ENCODE measurements around the gene RERE.
"Not testable (repeated sequence)": the region's sequence is repeated elsewhere in the genome, so short reads cannot be mapped to it uniquely, and the experiment has no call there.

The RERE gene

GRCh38 chr1:8384088-8384487 lies 433.4 kb downstream of the RERE start:
- DNase-seq (ENCODE audit: low read depth, low spot score) = no peak

- no peak for DNase-seq (ENCODE audit: low read depth, low spot score)
Observed at GRCh38 chr1:8382608-8383505, 434.6 kb downstream of the RERE start.

- peak; percentile 52 for DNase-seq (ENCODE audit: low read depth, low spot score)
Observed at GRCh38 chr1:8382051-8382505, 435.4 kb downstream of the RERE start.

- no peak for DNase-seq (ENCODE audit: low read depth, low spot score)
Observed at GRCh38 chr1:8381618-8382017, 435.8 kb downstream of the RERE start.

- not testable (repeated sequence) for DNase-seq (ENCODE audit: low read depth, low spot score)
Observed at GRCh38 chr1:8380310-8380709, 437.1 kb downstream of the RERE start.

GRCh38 chr1:8379513-8380186 lies 437.8 kb downstream of the RERE start:
- no peak for DNase-seq (ENCODE audit: low read depth, low spot score)

- DNase-seq (ENCODE audit: low read depth, low spot score) = no peak
Observed at GRCh38 chr1:8378981-8379470, 438.4 kb downstream of the RERE start.

- no peak for DNase-seq (ENCODE audit: low read depth, low spot score)
Observed at GRCh38 chr1:8378178-8378577, 439.3 kb downstream of the RERE start.

- no peak for DNase-seq (ENCODE audit: low read depth, low spot score)
Observed at GRCh38 chr1:8377271-8377981, 440.0 kb downstream of the RERE start.

- DNase-seq (ENCODE audit: low read depth, low spot score) = no peak
Observed at GRCh38 chr1:8376358-8376840, 441.0 kb downstream of the RERE start.

- DNase-seq (ENCODE audit: low read depth, low spot score) = no peak
Observed at GRCh38 chr1:8374812-8375211, 442.6 kb downstream of the RERE start.

GRCh38 chr1:8374356-8374755 lies 443.1 kb downstream of the RERE start:
- DNase-seq (ENCODE audit: low read depth, low spot score) = no peak

GRCh38 chr1:8373581-8374241 lies 443.7 kb downstream of the RERE start:
- no peak for DNase-seq (ENCODE audit: low read depth, low spot score)

GRCh38 chr1:8373125-8373524 lies 444.3 kb downstream of the RERE start:
- no peak for DNase-seq (ENCODE audit: low read depth, low spot score)

- DNase-seq (ENCODE audit: low read depth, low spot score) = no peak
Observed at GRCh38 chr1:8371372-8371991, 446.0 kb downstream of the RERE start.

- DNase-seq (ENCODE audit: low read depth, low spot score) = no peak
Observed at GRCh38 chr1:8370905-8371315, 446.5 kb downstream of the RERE start.

- DNase-seq (ENCODE audit: low read depth, low spot score) = no peak
Observed at GRCh38 chr1:8370046-8370881, 447.2 kb downstream of the RERE start.

GRCh38 chr1:8368956-8369639 lies 448.3 kb downstream of the RERE start:
- DNase-seq (ENCODE audit: low read depth, low spot score) = no peak

GRCh38 chr1:8367571-8368194 lies 449.8 kb downstream of the RERE start:
- no peak for DNase-seq (ENCODE audit: low read depth, low spot score)
